Thyroid gland (tissue), 4 donors: ENCODE results near the gene FAM20B. TPM values are rescaled to one million over a fixed set of nuclear protein-coding genes. Genes with fewer than 3 reads are reported as not detected.

ENCODE experiments used
- DNase-seq, 2 donors: peaks; one replicate each; pipeline ENCODE4 v3.0.0-alpha.2; 2019
- H3K27ac ChIP-seq, 3 donors: fragments of 200-600 bp; sonication (generic); 1 replicate in 2 of 3; 2 replicates in 1 of 3; pipeline ENCODE4 v1.5.1; 2016 to 2019; ENCODE audit warnings: mild to moderate bottlenecking in 1 of 3, moderate library complexity in 1 of 3
- H3K27me3 ChIP-seq: fragments of 200-600 bp; sonication (generic); one replicate; pipeline ENCODE4 v1.5.1; 2019
- H3K36me3 ChIP-seq, 2 donors: fragments of 200-600 bp; sonication (generic); one replicate each; pipeline ENCODE4 v1.5.1; 2016 to 2019
- H3K4me1 ChIP-seq, 2 donors: fragments of 200-600 bp; sonication (generic); one replicate each; pipeline ENCODE4 v1.5.1; 2017 to 2019
- H3K4me3 ChIP-seq, 3 donors: fragments of 200-600 bp; sonication (generic); replicated peaks in 1 of 3; 1 replicate in 2 of 3; 2 replicates in 1 of 3; pipeline ENCODE4 v1.5.1; 2016; ENCODE audit warnings: mild to moderate bottlenecking in 1 of 3
- H3K9me3 ChIP-seq: fragments of 200-600 bp; sonication (generic); one replicate; pipeline ENCODE4 v1.5.1; 2017
- CTCF ChIP-seq, 6 experiments: fragments of 200-600 bp in 3 of 6; fragments of 450-650 bp in 3 of 6; sonication (generic) in 3 of 6; IDR thresholded peaks; one replicate each; pipeline ENCODE4 v1.5.1; 2016 to 2019; ENCODE audit warnings: antibody characterized with exemption in 6 of 6, mild to moderate bottlenecking in 2 of 6, inconsistent platforms in 1 of 6, moderate library complexity in 1 of 6
- POLR2A ChIP-seq, 2 donors: fragments of 450-650 bp; IDR thresholded peaks; one replicate each; pipeline ENCODE4 v1.6.1; 2017; ENCODE audit warnings: antibody characterized with exemption in 2 of 2, mild to moderate bottlenecking in 2 of 2, moderate library complexity in 1 of 2
- WGBS, 2 donors: methylation state at CpG; one replicate each; pipeline ENCODE4 v1.1.5; 2017; 5-methylcytosine and 5-hydroxymethylcytosine counted together
- intact Hi-C: fragments of 100-400 bp; cut with DNase I; formaldehyde crosslinking; loops from one replicate; pipeline ENCODE4 v1.15.1; 2023
- total RNA-seq, 4 donors: library from RNA; depleted of rRNA; stranded (reverse); fragments of >200 nt; gene quantifications; one replicate each; pipeline ENCODE4 v1.2.3, GENCODE V29; 2016

The FAM20B gene
- total RNA-seq, 4 donors from 2014 or later: 24.3 to 39.2 (median 30.6) TPM

DNA sequence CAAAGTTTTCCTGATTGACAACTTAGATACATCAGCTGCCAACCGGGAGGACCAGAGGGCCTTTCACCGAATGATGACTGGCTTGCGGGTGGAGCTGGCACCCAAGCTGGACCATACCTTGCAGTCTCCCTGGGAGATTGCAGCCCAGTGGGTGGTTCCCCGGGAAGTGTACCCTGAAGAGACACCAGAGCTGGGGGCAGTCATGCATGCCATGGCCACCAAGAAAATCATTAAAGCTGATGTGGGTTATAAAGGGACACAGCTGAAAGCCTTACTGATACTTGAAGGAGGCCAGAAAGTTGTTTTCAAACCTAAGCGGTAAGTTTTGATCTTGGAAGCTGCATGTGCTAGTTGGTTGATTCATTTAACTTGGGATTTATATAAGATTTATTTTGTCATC lies 18.2 kb downstream of the FAM20B start:
- Histone ChIP-seq H3K27ac (no peak overlapping the region), H3K9me3 (no peaks in the 10 kb centered on the region), H3K4me3 (no peak overlapping the region), H3K36me3 (no peaks in the 10 kb centered on the region), H3K4me1 (peaks cover 5 to 9% of the 10 kb centered on the region in 2 donors), H3K27me3 (no peaks in the 10 kb centered on the region)
- WGBS, 2 donors: 90 to 96% methylated on average over 5 of the region's 5 CpGs
- TF ChIP-seq POLR2A (IDR thresholded peaks at IDR 0.05) (no peak), CTCF (IDR thresholded peaks at IDR 0.05) (no peak)
- DNase-seq: no peak
- intact Hi-C loops: no loop called here

DNA sequence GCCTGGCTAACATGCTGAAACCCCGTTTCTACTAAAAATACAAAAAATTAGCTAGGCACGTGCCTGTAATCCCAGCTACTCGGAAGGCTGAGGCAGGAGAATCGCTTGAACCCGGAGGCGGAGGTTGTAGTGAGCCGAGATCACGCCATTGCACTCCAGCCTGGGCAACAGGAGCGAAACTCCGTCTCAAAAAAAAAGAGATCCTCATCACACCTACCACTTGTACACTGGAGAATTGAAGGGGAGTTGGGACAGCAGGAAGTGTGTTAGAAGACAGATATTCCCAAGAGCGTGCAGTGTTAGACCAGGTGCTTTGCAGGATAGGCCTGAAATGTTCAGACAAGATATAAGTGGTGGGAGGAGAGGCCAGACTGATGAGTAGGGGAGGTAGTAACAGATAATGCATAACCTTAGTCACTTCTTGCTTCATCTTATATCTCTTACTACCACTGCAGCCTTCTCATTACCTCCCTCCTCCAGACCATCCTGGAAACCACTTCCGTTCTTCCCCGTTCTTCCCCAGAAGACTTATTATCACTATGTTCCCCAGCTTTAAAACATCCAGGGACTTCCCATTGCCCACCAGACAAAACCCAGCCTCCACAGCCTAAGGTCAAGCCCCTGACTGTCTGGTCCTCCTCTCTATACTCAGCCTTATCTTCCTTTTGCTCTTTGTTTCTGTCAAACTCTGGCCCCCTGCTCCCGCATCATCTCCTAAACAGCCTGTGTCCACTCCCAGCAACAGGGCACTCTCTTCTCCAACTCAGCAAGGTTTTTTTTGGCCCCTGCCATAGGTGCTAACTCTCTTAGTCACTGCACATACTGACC lies 21.3 kb downstream of the FAM20B start:
- DNase-seq: no peak
- 93 to 96% methylated on average over 14 of the region's 14 CpGs for WGBS, 2 donors
- TF ChIP-seq POLR2A (IDR thresholded peaks at IDR 0.05) (no peak), CTCF (IDR thresholded peaks at IDR 0.05) (no peak)
- Histone ChIP-seq H3K4me3 (no peak overlapping the region), H3K27ac (no peak overlapping the region), H3K36me3 (no peaks in the 10 kb centered on the region), H3K9me3 (no peaks in the 10 kb centered on the region), H3K27me3 (no peaks in the 10 kb centered on the region), H3K4me1 (peaks cover 5 to 9% of the 10 kb centered on the region in 2 donors)
- intact Hi-C loops: no loop called here

DNA sequence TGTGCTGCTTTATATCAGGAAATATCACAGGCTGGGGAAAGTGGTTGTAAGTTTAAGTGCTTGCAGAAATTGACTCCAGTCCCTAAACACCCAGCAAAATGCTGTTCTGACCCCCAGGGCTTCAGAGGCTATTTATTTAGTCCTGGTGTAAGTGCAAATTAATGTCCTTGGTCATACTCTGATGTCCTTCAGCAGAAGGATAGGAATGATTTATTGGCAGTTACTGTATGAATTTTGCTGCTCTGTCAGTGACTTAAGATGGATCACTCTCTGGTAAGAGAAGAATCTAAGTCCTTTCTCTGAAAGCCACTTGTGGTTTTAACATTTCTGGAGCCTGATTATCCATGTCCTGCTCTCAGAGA lies 21.9 kb downstream of the FAM20B start:
- H3K4me3 ChIP-seq: no peak overlapping the region
- no peak for DNase-seq
- H3K4me1 ChIP-seq: peaks cover 5 to 9% of the 10 kb centered on the region in 2 donors
- no peaks in the 10 kb centered on the region for H3K36me3 ChIP-seq
- intact Hi-C loops: no loop called here
- TF ChIP-seq POLR2A (IDR thresholded peaks at IDR 0.05) (no peak), CTCF (IDR thresholded peaks at IDR 0.05) (no peak)
- H3K27me3 ChIP-seq: no peaks in the 10 kb centered on the region
- no peak overlapping the region for H3K27ac ChIP-seq
- H3K9me3 ChIP-seq: no peaks in the 10 kb centered on the region

GRCh38 chr1:179048339-179049124 lies 22.8 kb downstream of the FAM20B start:
- H3K9me3 ChIP-seq: no peaks in the 10 kb centered on the region
- H3K4me3 ChIP-seq: no peak overlapping the region
- H3K4me1 ChIP-seq: peaks cover 5 to 9% of the 10 kb centered on the region in 2 donors
- intact Hi-C loops: no loop called here
- TF ChIP-seq POLR2A (IDR thresholded peaks at IDR 0.05) (no peak), CTCF (IDR thresholded peaks at IDR 0.05) (no peak)
- WGBS, 2 donors: 98% methylated on average over 1 of the region's 1 CpG
- no peak for DNase-seq
- no peaks in the 10 kb centered on the region for H3K36me3 ChIP-seq
- no peak overlapping the region for H3K27ac ChIP-seq
- no peaks in the 10 kb centered on the region for H3K27me3 ChIP-seq

DNA sequence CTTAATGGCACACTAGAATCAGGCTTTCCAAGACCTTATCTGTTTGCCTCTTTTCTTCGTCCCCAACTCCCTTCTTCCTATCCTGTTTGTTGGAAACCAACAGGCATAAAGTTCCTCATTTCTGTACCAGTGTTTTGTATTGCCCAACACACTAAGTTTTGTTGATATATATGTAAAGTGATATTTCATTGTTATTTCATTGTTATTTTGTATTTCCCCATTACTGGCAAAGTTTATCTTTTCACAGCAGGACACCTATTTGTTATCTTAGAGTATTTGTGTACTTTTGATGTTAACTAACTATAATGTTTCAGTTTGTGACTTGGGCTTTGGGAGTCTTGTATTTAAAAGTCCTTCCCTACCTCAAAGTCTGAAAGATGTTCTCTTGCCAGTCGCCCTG lies 27.1 kb downstream of the FAM20B start:
- intact Hi-C loops: no loop called here
- Histone ChIP-seq H3K4me1 (peaks cover 0 to under 1% of the 10 kb centered on the region in 2 donors), H3K27me3 (no peaks in the 10 kb centered on the region), H3K4me3 (no peak overlapping the region), H3K27ac (no peak overlapping the region), H3K36me3 (no peaks in the 10 kb centered on the region), H3K9me3 (no peaks in the 10 kb centered on the region)
- no peak for TF ChIP-seq CTCF (IDR thresholded peaks at IDR 0.05)
- no peak for TF ChIP-seq POLR2A (IDR thresholded peaks at IDR 0.05)
- no peak for DNase-seq
- 93 to 94% methylated on average over 2 of the region's 2 CpGs for WGBS, 2 donors
